Liver (tissue), 3 donors: ENCODE results near the gene ECI1.

ENCODE experiments used
- ATF3 ChIP-seq: IDR thresholded peaks from 2 replicates; pipeline ENCODE4 v1.6.1; 2016; ENCODE audit warnings: antibody characterized with exemption
- CTCF ChIP-seq: fragments of 150-350 bp; IDR thresholded peaks from 2 replicates; pipeline ENCODE4 v1.5.1; 2017; ENCODE audit warnings: improper control_type of control experiment, low read depth, low read length; ENCODE audit not compliant: missing input control
- EGR1 ChIP-seq, 2 donors: IDR thresholded peaks; 2 replicates each; pipeline ENCODE4 v1.6.1; 2016 to 2018; ENCODE audit warnings: antibody characterized with exemption in 2 of 2, low read depth in 2 of 2
- GABPA ChIP-seq, 2 donors: IDR thresholded peaks in 1 of 2; conservative IDR thresholded peaks in 1 of 2; 2 replicates each; pipeline ENCODE4 v1.6.1; 2016; ENCODE audit warnings: antibody characterized with exemption in 2 of 2, mild to moderate bottlenecking in 1 of 2, moderate library complexity in 1 of 2
- MAX ChIP-seq: IDR thresholded peaks from 2 replicates; pipeline ENCODE4 v1.6.1; 2016; ENCODE audit warnings: antibody characterized with exemption
- RAD21 ChIP-seq, 2 donors: IDR thresholded peaks; 2 replicates each; pipeline ENCODE4 v1.6.1; 2016; ENCODE audit warnings: antibody characterized with exemption in 2 of 2, mild to moderate bottlenecking in 2 of 2
- REST ChIP-seq: IDR thresholded peaks from 2 replicates; pipeline ENCODE4 v1.6.1; 2016; ENCODE audit warnings: antibody characterized with exemption, mild to moderate bottlenecking
- SP1 ChIP-seq: IDR thresholded peaks from 2 replicates; pipeline ENCODE4 v1.6.1; 2018; ENCODE audit warnings: antibody characterized with exemption, mild to moderate bottlenecking
- TAF1 ChIP-seq: conservative IDR thresholded peaks from 2 replicates; pipeline ENCODE4 v1.6.1; 2016; ENCODE audit warnings: antibody characterized with exemption, mild to moderate bottlenecking
- YY1 ChIP-seq: IDR thresholded peaks from 2 replicates; pipeline ENCODE4 v1.6.1; 2016; ENCODE audit warnings: antibody characterized with exemption, mild to moderate bottlenecking
- ZBTB33 ChIP-seq: IDR thresholded peaks from 2 replicates; pipeline ENCODE4 v1.6.1; 2016; ENCODE audit warnings: antibody characterized with exemption
- donor health status: healthy.
- donor health status: healthy.

GRCh38 chr16:2284001-2284770, 32.8 kb upstream of the ECI1 start:
- no peak for TF ChIP-seq CTCF
- no peak for TF ChIP-seq EGR1 (IDR thresholded peaks at IDR 0.05; ENCODE audit: low read depth in 2 of 2)
- no peak for TF ChIP-seq TAF1
- TF ChIP-seq REST = no peak
- no peak for TF ChIP-seq ZBTB33
- no peak for TF ChIP-seq YY1
- no peak for TF ChIP-seq SP1
- no peak for TF ChIP-seq RAD21 (IDR thresholded peaks at IDR 0.05)
- no peak for TF ChIP-seq ATF3
- no peak for TF ChIP-seq MAX
- TF ChIP-seq GABPA (IDR thresholded peaks at IDR 0.05 in 1 of 2, conservative IDR thresholded peaks at IDR 0.05 in 1 of 2) = no peak
